H9 (cell line): ENCODE data around the gene SYP. TPM values are rescaled to one million over a fixed set of nuclear protein-coding genes. Genes with fewer than 3 reads are reported as not detected.

Experiments used
- DNase-seq: peaks from one replicate; pipeline ENCODE4 v3.0.0-alpha.2; 2017
- H2AFZ ChIP-seq: one replicate; pipeline ENCODE4 v1.6.1; 2013; ENCODE audit warnings: mild to moderate bottlenecking, low read length, control low read depth, moderate library complexity
- H2AK5ac ChIP-seq: 2 replicates; pipeline ENCODE4 v1.6.1; 2013; ENCODE audit warnings: low read length, control low read depth, mixed read lengths; ENCODE audit not compliant: insufficient read length
- H2BK120ac ChIP-seq: one replicate; pipeline ENCODE4 v1.6.1; 2013; ENCODE audit warnings: low read depth, mild to moderate bottlenecking, low read length, control low read depth, inconsistent platforms; ENCODE audit not compliant: poor library complexity, severe bottlenecking
- H2BK12ac ChIP-seq: 2 replicates; pipeline ENCODE4 v1.6.1; 2013; ENCODE audit warnings: low read length, control low read depth, mixed read lengths, low read depth; ENCODE audit not compliant: insufficient read length
- H2BK15ac ChIP-seq: 2 replicates; pipeline ENCODE4 v1.6.1; 2013; ENCODE audit warnings: low read depth, low read length, control low read depth
- H2BK20ac ChIP-seq: one replicate; pipeline ENCODE4 v1.6.1; 2013; ENCODE audit warnings: low read depth, mild to moderate bottlenecking, low read length, control low read depth, inconsistent platforms; ENCODE audit not compliant: poor library complexity, severe bottlenecking
- H2BK5ac ChIP-seq: 2 replicates; pipeline ENCODE4 v1.6.1; 2013; ENCODE audit warnings: low read length, control low read depth, mixed read lengths; ENCODE audit not compliant: insufficient read length
- H3K14ac ChIP-seq: 2 replicates; pipeline ENCODE4 v1.6.1; 2013; ENCODE audit warnings: low read length, control low read depth; ENCODE audit not compliant: insufficient read depth
- H3K18ac ChIP-seq: 2 replicates; pipeline ENCODE4 v1.6.1; 2013; ENCODE audit warnings: low read depth, mild to moderate bottlenecking, mixed read lengths, low read length, control low read depth; ENCODE audit not compliant: insufficient read length
- H3K23ac ChIP-seq: 2 replicates; pipeline ENCODE4 v1.6.1; 2013; ENCODE audit warnings: low read length, control low read depth, mixed read lengths, low read depth; ENCODE audit not compliant: insufficient read length
- H3K23me2 ChIP-seq: 2 replicates; pipeline ENCODE4 v1.6.1; 2013; ENCODE audit warnings: low read depth, mild to moderate bottlenecking, mixed read lengths, low read length, control low read depth; ENCODE audit not compliant: insufficient read length, poor library complexity, severe bottlenecking
- H3K27ac ChIP-seq: 2 replicates; pipeline ENCODE4 v1.5.1; 2013; ENCODE audit warnings: low read length, control low read depth, mixed read lengths, low read depth; ENCODE audit not compliant: insufficient read length
- H3K27me3 ChIP-seq: 2 replicates; pipeline ENCODE4 v1.6.1; 2013; ENCODE audit warnings: low read length, control low read depth, inconsistent platforms; ENCODE audit not compliant: insufficient read depth
- H3K4ac ChIP-seq: 2 replicates; pipeline ENCODE4 v1.6.1; 2013; ENCODE audit warnings: low read depth, mild to moderate bottlenecking, control low read depth, inconsistent platforms, low read length, moderate library complexity
- H3K4me1 ChIP-seq: 2 replicates; pipeline ENCODE4 v1.6.1; 2013; ENCODE audit warnings: low read length, control low read depth, inconsistent platforms; ENCODE audit not compliant: insufficient read depth
- H3K4me2 ChIP-seq: 2 replicates; pipeline ENCODE4 v1.6.1; 2013; ENCODE audit warnings: low read length, control low read depth, mixed read lengths; ENCODE audit not compliant: insufficient read length, insufficient read depth
- H3K56ac ChIP-seq: 2 replicates; pipeline ENCODE4 v1.6.1; 2013; ENCODE audit warnings: low read depth, mild to moderate bottlenecking, mixed read lengths, low read length, control low read depth; ENCODE audit not compliant: insufficient read length
- H3K79me1 ChIP-seq: 2 replicates; pipeline ENCODE4 v1.6.1; 2013; ENCODE audit warnings: low read depth, mild to moderate bottlenecking, moderate library complexity, low read length, control low read depth, inconsistent platforms; ENCODE audit not compliant: insufficient read depth, poor library complexity, severe bottlenecking
- H3K79me2 ChIP-seq: 2 replicates; pipeline ENCODE4 v1.6.1; 2013; ENCODE audit warnings: low read length, control low read depth, inconsistent platforms; ENCODE audit not compliant: insufficient read depth
- H3K9ac ChIP-seq: 2 replicates; pipeline ENCODE4 v1.6.1; 2013; ENCODE audit warnings: low read length, control low read depth, mixed read lengths; ENCODE audit not compliant: insufficient read length; ENCODE audit errors: extremely low read depth
- H3K9me3 ChIP-seq: one replicate; pipeline ENCODE4 v1.6.1; 2013; ENCODE audit warnings: low read depth, low read length, inconsistent platforms; ENCODE audit not compliant: control insufficient read depth
- H3T11ph ChIP-seq: one replicate; pipeline ENCODE4 v1.6.1; 2013; ENCODE audit warnings: mild to moderate bottlenecking, low read length, control low read depth, inconsistent platforms
- H4K20me1 ChIP-seq: one replicate; pipeline ENCODE4 v1.6.1; 2013; ENCODE audit not compliant: control insufficient read depth, insufficient read length, insufficient read depth
- H4K5ac ChIP-seq: 2 replicates; pipeline ENCODE4 v1.6.1; 2013; ENCODE audit warnings: low read depth, mild to moderate bottlenecking, mixed read lengths, low read length, control low read depth; ENCODE audit not compliant: insufficient read length
- H4K8ac ChIP-seq: replicated peaks from 2 replicates; pipeline ENCODE4 v1.6.1; 2013; ENCODE audit warnings: low read length, control low read depth, mixed read lengths, low read depth; ENCODE audit not compliant: insufficient read length
- H4K91ac ChIP-seq: 2 replicates; pipeline ENCODE4 v1.6.1; 2013; ENCODE audit warnings: low read depth, mild to moderate bottlenecking, moderate library complexity, mixed read lengths, low read length, control low read depth; ENCODE audit not compliant: insufficient read length
- H3K27ac Mint-ChIP-seq, 3 experiments: 2 replicates in 2 of 3; 3 replicates in 1 of 3; pipeline ENCODE4 v1.8.0; 2020 to 2021; ENCODE audit warnings: mixed read lengths in 3 of 3, mild to moderate bottlenecking in 1 of 3, moderate library complexity in 1 of 3
- H3K27me3 Mint-ChIP-seq: 2 replicates; pipeline ENCODE4 v1.8.0; 2021; ENCODE audit warnings: low read depth, mild to moderate bottlenecking, moderate library complexity, mixed read lengths
- H3K36me3 Mint-ChIP-seq, 3 experiments: 2 replicates in 2 of 3; 3 replicates in 1 of 3; pipeline ENCODE4 v1.8.0; 2020 to 2021; ENCODE audit warnings: low read depth in 3 of 3, mixed read lengths in 3 of 3; ENCODE audit not compliant: insufficient read depth in 1 of 3
- H3K4me1 Mint-ChIP-seq, 2 experiments: 2 replicates each; pipeline ENCODE4 v1.8.0; 2020; ENCODE audit warnings: mixed read lengths in 2 of 2
- H3K4me3 Mint-ChIP-seq, 2 experiments: 2 replicates in 1 of 2; 3 replicates in 1 of 2; pipeline ENCODE4 v1.8.0; 2020 to 2021; ENCODE audit warnings: mild to moderate bottlenecking in 2 of 2, mixed read lengths in 2 of 2, moderate library complexity in 1 of 2
- H3K9me3 Mint-ChIP-seq, 2 experiments: 2 replicates in 1 of 2; 3 replicates in 1 of 2; pipeline ENCODE4 v1.8.0; 2020; ENCODE audit warnings: mild to moderate bottlenecking in 2 of 2, mixed read lengths in 2 of 2, moderate library complexity in 1 of 2
- WGBS: extraction: QIAGEN DNeasy Blood & Tissue Kit; methylation state at CpG from one replicate; pipeline ENCODE4 v1.1.7; 2013; ENCODE audit warnings: missing lambda C conversion rate, low lambda C conversion rate, mixed read lengths; ENCODE audit not compliant: insufficient read length; ENCODE audit errors: extremely low coverage; 5-methylcytosine and 5-hydroxymethylcytosine counted together
- total RNA-seq: library from RNA; stranded (reverse); gene quantifications from 2 replicates; pipeline ENCODE4 v1.2.1, GENCODE V29; 2021
- TF ChIP-seq, protein P1 (sequence below): fragments of 200-600 bp; sonication (generic); conservative IDR thresholded peaks from 3 replicates; pipeline ENCODE4 v1.8.0; 2021; ENCODE audit warnings: antibody characterized with exemption, mild to moderate bottlenecking

SYP gene
- total RNA-seq, 1 experiment from 2014 or later = 1.8 TPM

DNA sequence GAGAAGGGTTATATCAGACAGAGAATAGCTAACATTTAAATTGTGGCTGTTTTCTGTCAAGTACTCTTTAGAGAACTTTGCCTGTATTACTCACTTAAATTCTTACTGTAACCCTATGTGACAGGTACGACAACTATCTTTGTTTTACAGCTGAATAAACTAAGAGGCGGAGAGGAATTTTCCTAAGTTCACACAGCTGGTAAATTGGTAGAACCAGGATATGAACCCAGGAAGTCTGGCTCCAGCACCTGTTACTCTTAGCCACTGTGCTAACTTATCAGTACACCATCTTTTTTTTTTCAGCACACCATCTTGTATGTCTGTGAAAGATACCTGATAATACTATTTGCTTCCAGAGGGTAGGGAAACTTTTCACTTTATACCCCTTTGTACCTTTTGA, 2.0 kb upstream of the SYP start:
- Histone ChIP-seq H3K4me2 (no peak overlapping the region), H3K27ac (no peak overlapping the region), H3K9ac (no peak overlapping the region), H2AFZ (no peak overlapping the region), H2AK5ac (no peak overlapping the region), H3K79me1 (no peaks in the 10 kb centered on the region), H2BK120ac (no peak overlapping the region), H3T11ph (no peak overlapping the region), H2BK12ac (no peak overlapping the region), H3K27me3 (no peaks in the 10 kb centered on the region), H3K14ac (no peak overlapping the region), H2BK20ac (no peak overlapping the region), H3K79me2 (no peaks in the 10 kb centered on the region), H4K20me1 (no peaks in the 10 kb centered on the region), H3K9me3 (peaks cover 28% of the 10 kb centered on the region), H4K8ac (no peak overlapping the region), H4K5ac (no peak overlapping the region), H2BK15ac (no peak overlapping the region), H4K91ac (no peak overlapping the region), H3K56ac (no peak overlapping the region), H2BK5ac (no peak overlapping the region), H3K23me2 (peaks cover 14% of the 10 kb centered on the region), H3K4ac (no peak overlapping the region), H3K4me1 (no peaks in the 10 kb centered on the region), H3K18ac (no peak overlapping the region), H3K23ac (no peak overlapping the region)
- Mint-ChIP-seq H3K36me3 (peaks cover 0 to 11% (median 5%) of the 10 kb centered on the region in 3 experiments; a peak in 5 of 7 replicates), H3K4me3 (no peak overlapping the region), H3K27me3 (peaks cover 17% of the 10 kb centered on the region), H3K27ac (no peak overlapping the region), H3K4me1 (peaks cover 11 to 27% of the 10 kb centered on the region in 2 experiments; a peak in 3 of 4 replicates), H3K9me3 (peaks cover 67 to 81% of the 10 kb centered on the region in 2 experiments)
- no CpG with 5 or more reads among the region's 2 CpGs for WGBS
- TF ChIP-seq, protein P1, sequence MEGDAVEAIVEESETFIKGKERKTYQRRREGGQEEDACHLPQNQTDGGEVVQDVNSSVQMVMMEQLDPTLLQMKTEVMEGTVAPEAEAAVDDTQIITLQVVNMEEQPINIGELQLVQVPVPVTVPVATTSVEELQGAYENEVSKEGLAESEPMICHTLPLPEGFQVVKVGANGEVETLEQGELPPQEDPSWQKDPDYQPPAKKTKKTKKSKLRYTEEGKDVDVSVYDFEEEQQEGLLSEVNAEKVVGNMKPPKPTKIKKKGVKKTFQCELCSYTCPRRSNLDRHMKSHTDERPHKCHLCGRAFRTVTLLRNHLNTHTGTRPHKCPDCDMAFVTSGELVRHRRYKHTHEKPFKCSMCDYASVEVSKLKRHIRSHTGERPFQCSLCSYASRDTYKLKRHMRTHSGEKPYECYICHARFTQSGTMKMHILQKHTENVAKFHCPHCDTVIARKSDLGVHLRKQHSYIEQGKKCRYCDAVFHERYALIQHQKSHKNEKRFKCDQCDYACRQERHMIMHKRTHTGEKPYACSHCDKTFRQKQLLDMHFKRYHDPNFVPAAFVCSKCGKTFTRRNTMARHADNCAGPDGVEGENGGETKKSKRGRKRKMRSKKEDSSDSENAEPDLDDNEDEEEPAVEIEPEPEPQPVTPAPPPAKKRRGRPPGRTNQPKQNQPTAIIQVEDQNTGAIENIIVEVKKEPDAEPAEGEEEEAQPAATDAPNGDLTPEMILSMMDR = no peak
- no peak for DNase-seq
